Body of pancreas (tissue), 4 donors: Measurements from ENCODE around the gene PRSS38.

ENCODE experiments used
- POLR2A ChIP-seq, 3 donors: fragments of 450-650 bp; IDR thresholded peaks; one replicate each; pipeline ENCODE4 v1.6.1; 2016; ENCODE audit warnings: antibody characterized with exemption in 3 of 3, mild to moderate bottlenecking in 2 of 3
- TF ChIP-seq, protein P1 (sequence below), 7 experiments: fragments of 450-650 bp in 4 of 7; fragments of 200-600 bp in 3 of 7; sonication (generic) in 3 of 7; IDR thresholded peaks; one replicate each; pipeline ENCODE4 v1.5.1; 2016 to 2019; ENCODE audit warnings: antibody characterized with exemption in 7 of 7

DNA sequence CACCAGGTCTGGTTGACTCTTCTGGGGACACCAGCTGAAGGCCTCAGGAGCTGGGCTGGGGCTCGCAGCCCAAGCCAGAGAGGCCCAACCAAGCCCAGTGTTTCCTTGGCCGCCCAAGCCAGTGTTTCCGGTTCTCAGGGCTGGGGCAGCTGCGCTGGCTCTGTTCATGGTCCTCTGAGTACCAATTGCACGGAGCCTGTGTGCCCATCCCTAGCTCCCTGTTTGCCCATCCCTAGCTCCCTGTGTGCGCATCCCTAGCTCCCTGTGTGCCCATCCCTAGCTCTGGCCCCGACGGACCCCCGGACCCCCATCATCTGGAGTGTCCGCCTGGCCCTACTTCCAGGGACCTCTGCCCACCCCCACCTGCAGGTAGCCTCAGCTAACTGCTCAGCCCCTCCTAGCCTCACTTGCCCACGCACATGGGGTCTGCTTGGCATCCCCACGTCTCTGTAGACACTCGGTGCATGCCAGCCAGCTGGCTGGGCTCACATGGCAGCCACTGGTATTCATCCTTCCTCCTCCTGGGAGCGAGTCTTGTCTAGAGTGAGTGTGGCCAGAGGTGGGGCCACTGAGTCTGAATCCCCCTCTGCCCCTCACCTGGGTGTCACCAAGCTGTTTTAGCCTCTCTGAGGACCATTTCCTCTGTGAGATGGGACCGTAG lies 68.3 kb downstream of the PRSS38 start:
- TF ChIP-seq, protein P1, sequence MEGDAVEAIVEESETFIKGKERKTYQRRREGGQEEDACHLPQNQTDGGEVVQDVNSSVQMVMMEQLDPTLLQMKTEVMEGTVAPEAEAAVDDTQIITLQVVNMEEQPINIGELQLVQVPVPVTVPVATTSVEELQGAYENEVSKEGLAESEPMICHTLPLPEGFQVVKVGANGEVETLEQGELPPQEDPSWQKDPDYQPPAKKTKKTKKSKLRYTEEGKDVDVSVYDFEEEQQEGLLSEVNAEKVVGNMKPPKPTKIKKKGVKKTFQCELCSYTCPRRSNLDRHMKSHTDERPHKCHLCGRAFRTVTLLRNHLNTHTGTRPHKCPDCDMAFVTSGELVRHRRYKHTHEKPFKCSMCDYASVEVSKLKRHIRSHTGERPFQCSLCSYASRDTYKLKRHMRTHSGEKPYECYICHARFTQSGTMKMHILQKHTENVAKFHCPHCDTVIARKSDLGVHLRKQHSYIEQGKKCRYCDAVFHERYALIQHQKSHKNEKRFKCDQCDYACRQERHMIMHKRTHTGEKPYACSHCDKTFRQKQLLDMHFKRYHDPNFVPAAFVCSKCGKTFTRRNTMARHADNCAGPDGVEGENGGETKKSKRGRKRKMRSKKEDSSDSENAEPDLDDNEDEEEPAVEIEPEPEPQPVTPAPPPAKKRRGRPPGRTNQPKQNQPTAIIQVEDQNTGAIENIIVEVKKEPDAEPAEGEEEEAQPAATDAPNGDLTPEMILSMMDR (IDR thresholded peaks at IDR 0.05) = no peak
- TF ChIP-seq POLR2A (IDR thresholded peaks at IDR 0.05) = no peak
